NCI-H460 (cell line): Measurements from ENCODE around the gene PLXNA2. TPM values are rescaled to one million over a fixed set of nuclear protein-coding genes. Genes with fewer than 3 reads are reported as not detected.
A peak's percentile ranks its signal among the peaks of the same experiment; 100 is the strongest.

Experiments used
- DNase-seq: peaks from one replicate; pipeline ENCODE4 v3.0.0-alpha.2; 2016; ENCODE audit warnings: low read depth; ENCODE audit errors: extremely low read depth
- total RNA-seq: library from RNA; depleted of rRNA; stranded (reverse); fragments of >200 nt; shearing (Covaris generic); gene quantifications from 2 replicates; pipeline ENCODE4 v1.2.3, GENCODE V29; 2014

Gene PLXNA2
- total RNA-seq, 1 experiment from 2014 or later: 6.5 TPM

GRCh38 chr1:208101661-208102431 is 142.3 kb downstream of the PLXNA2 start:
- no peak for DNase-seq

- no peak for DNase-seq
Observed at GRCh38 chr1:208100906-208101305, 143.3 kb downstream of the PLXNA2 start.

- DNase-seq: no peak
Observed at GRCh38 chr1:208100106-208100505, 144.1 kb downstream of the PLXNA2 start.

GRCh38 chr1:208098773-208099172 is 145.4 kb downstream of the PLXNA2 start:
- no peak for DNase-seq

GRCh38 chr1:208093754-208094719 is 150.1 kb downstream of the PLXNA2 start:
- peak; percentile 47 for DNase-seq

- no peak for DNase-seq
Observed at GRCh38 chr1:208093046-208093445, 151.1 kb downstream of the PLXNA2 start.

GRCh38 chr1:208090388-208091301 is 153.5 kb downstream of the PLXNA2 start:
- DNase-seq: no peak

- no peak for DNase-seq
Observed at GRCh38 chr1:208089761-208090370, 154.3 kb downstream of the PLXNA2 start.

- DNase-seq: no peak
Observed at GRCh38 chr1:208089149-208089548, 155.0 kb downstream of the PLXNA2 start.

GRCh38 chr1:208088319-208088718 is 155.9 kb downstream of the PLXNA2 start:
- DNase-seq: no peak

GRCh38 chr1:208085655-208086515 is 158.3 kb downstream of the PLXNA2 start:
- DNase-seq: no peak

GRCh38 chr1:208084764-208085163 is 159.4 kb downstream of the PLXNA2 start:
- no peak for DNase-seq

- DNase-seq: no peak
Observed at GRCh38 chr1:208084220-208084619, 160.0 kb downstream of the PLXNA2 start.

- DNase-seq: no peak
Observed at GRCh38 chr1:208083715-208084085, 160.5 kb downstream of the PLXNA2 start.

- no peak for DNase-seq
Observed at GRCh38 chr1:208083016-208083714, 161.0 kb downstream of the PLXNA2 start.

- no peak for DNase-seq
Observed at GRCh38 chr1:208081972-208082371, 162.2 kb downstream of the PLXNA2 start.

- DNase-seq: no peak
Observed at GRCh38 chr1:208080396-208081286, 163.5 kb downstream of the PLXNA2 start.

- DNase-seq: no peak
Observed at GRCh38 chr1:208079161-208079560, 165.0 kb downstream of the PLXNA2 start.
